GM03348 (cell line): ENCODE measurements around the gene GRAMD1B.

ENCODE experiments used
- DNase-seq: peaks from one replicate; pipeline ENCODE4 v3.0.0; 2012; ENCODE audit warnings: low spot score

The GRAMD1B gene

GRCh38 chr11:123409456-123410217 is 20.4 kb upstream of the GRAMD1B start:
- no peak for DNase-seq

GRCh38 chr11:123410218-123410549 is 19.9 kb upstream of the GRAMD1B start:
- DNase-seq = no peak

GRCh38 chr11:123413636-123414035 is 16.4 kb upstream of the GRAMD1B start:
- DNase-seq = peak; percentile 12

- no peak for DNase-seq
Observed at GRCh38 chr11:123416566-123416965, 13.5 kb upstream of the GRAMD1B start.

- DNase-seq = no peak
Observed at GRCh38 chr11:123418351-123419114, 11.5 kb upstream of the GRAMD1B start.

- no peak for DNase-seq
Observed at GRCh38 chr11:123419731-123420452, 10.2 kb upstream of the GRAMD1B start.

GRCh38 chr11:123421589-123421988 is 8.5 kb upstream of the GRAMD1B start:
- DNase-seq = no peak

GRCh38 chr11:123425367-123425766 is 4.7 kb upstream of the GRAMD1B start:
- DNase-seq = no peak

GRCh38 chr11:123426789-123427188 is 3.3 kb upstream of the GRAMD1B start:
- DNase-seq = no peak

GRCh38 chr11:123427405-123427804 is 2.7 kb upstream of the GRAMD1B start:
- no peak for DNase-seq

GRCh38 chr11:123428116-123428715 is 1.9 kb upstream of the GRAMD1B start:
- peak; percentile 31 for DNase-seq

- peak; percentile 79 for DNase-seq
Observed at GRCh38 chr11:123429336-123429735, 733 bp upstream of the GRAMD1B start.

GRCh38 chr11:123430721-123431497 is 840 bp downstream of the GRAMD1B start:
- DNase-seq = peak; percentile 72

- peak; percentile 28 for DNase-seq
Observed at GRCh38 chr11:123431619-123432018, 1.6 kb downstream of the GRAMD1B start.

GRCh38 chr11:123434262-123434661 is 4.2 kb downstream of the GRAMD1B start:
- DNase-seq = peak; percentile 30

- DNase-seq = no peak
Observed at GRCh38 chr11:123434911-123435310, 4.8 kb downstream of the GRAMD1B start.

GRCh38 chr11:123437236-123437979 is 7.3 kb downstream of the GRAMD1B start:
- DNase-seq = no peak

GRCh38 chr11:123438131-123438627 is 8.1 kb downstream of the GRAMD1B start:
- DNase-seq = peak; percentile 62

GRCh38 chr11:123439616-123440015 is 9.5 kb downstream of the GRAMD1B start:
- DNase-seq = no peak

GRCh38 chr11:123441161-123441560 is 11.1 kb downstream of the GRAMD1B start:
- DNase-seq = no peak
